GM21825 (cell line): ENCODE results near the gene SDCCAG8.

Experiments used
- ATAC-seq: cut with Tn5 transposase; IDR thresholded peaks from one replicate; pipeline ENCODE4 v1.9.1; 2021; ENCODE audit warnings: mild to moderate bottlenecking, moderate library complexity; ENCODE audit not compliant: unreplicated experiment

SDCCAG8 gene

GRCh38 chr1:243280571-243281129 lies 24.8 kb downstream of the SDCCAG8 start:
- no peak for ATAC-seq

DNA sequence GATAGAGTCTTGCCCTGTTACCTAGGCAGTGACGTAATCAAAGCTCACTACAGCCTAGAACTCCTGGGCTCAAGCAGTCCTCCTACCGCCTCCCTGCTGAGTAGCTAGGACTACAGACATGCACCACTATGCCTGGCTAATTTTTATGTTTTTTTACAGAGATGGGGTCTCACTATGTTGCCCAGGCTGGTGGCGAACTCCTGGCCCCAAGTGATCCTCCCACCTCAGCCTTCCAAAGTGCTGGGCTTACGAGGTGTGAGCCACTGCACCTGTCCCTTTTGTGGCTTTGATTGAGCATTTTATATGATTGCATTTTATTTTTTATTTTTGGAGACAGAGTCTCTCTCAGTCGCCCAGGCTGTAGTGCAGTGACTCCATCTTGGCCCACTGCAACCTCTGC lies 25.8 kb downstream of the SDCCAG8 start:
- no peak for ATAC-seq

DNA sequence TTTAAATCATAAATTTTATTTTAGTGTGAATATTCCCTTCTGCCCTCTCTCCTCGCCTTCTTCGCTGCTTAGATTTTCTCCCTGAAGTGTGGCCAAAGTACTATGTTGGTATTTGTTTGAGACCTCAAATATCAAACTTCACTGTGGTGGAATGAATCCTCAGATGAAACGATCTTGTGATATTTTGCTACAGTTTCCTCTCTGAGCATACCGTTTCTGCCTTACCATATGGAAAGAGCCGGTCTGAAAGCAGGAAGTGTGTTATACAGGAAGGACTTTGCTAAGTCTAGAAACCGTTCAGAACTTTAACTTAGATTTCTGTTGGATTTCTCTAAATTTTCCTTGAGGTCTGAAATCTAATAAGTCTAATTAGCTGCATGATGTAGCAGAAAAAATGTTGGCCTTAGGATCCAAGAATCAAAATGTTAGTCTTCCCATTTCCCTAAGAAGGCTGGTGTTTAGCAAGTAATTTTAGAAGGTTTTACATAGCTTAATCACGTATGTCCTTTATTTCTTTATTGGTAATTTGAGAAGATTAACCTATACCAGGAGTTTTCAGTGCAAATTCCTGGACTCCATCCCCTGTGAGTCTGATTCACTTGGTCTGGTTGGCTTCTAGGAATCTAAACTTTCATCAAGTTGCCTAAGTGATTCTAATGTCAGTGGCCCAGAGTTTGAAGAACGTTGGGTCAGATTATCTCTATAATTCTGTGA lies 30.7 kb downstream of the SDCCAG8 start:
- ATAC-seq, result no peak

DNA sequence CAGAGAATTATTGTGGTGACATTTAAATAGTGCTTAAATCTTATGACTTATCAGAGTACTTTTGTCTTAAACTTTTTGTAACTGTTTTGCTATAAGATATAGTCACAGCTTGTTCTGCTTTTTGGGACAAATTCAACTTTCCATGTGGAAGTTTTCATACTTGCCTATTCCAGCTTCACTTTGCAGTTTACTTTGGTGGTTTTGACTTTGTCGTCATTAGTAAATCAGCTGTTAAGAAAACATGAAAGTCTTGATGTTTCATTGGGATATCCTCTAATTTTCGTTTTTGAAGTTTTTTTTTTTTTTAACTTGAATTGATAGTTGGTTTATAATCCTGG lies 31.3 kb downstream of the SDCCAG8 start:
- no peak for ATAC-seq

GRCh38 chr1:243287652-243288051 lies 31.8 kb downstream of the SDCCAG8 start:
- peak; percentile 96 for ATAC-seq

DNA sequence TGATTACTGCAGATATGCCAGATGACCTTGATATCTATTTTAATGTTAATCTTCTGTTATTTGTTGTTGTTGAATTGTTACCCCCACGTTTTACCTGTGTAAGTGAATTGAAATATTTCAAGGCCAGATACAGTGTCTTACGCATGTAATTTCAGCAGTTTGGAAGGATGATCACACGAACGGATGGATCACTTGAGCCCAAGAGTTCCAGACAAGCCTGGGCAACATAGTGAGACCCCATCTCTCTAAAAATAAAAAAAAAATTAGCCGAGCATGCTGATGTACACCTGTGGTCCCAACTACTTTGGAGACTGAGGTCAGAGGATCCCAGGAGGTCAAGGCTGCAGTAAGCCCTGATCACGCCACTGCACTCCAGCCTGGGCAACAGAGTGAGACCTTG lies 32.2 kb downstream of the SDCCAG8 start:
- no peak for ATAC-seq

GRCh38 chr1:243291292-243291691 lies 35.5 kb downstream of the SDCCAG8 start:
- no peak for ATAC-seq

- ATAC-seq, result no peak
These were observed 36.3 kb downstream of the SDCCAG8 start for GRCh38 chr1:243292117-243292516.

DNA sequence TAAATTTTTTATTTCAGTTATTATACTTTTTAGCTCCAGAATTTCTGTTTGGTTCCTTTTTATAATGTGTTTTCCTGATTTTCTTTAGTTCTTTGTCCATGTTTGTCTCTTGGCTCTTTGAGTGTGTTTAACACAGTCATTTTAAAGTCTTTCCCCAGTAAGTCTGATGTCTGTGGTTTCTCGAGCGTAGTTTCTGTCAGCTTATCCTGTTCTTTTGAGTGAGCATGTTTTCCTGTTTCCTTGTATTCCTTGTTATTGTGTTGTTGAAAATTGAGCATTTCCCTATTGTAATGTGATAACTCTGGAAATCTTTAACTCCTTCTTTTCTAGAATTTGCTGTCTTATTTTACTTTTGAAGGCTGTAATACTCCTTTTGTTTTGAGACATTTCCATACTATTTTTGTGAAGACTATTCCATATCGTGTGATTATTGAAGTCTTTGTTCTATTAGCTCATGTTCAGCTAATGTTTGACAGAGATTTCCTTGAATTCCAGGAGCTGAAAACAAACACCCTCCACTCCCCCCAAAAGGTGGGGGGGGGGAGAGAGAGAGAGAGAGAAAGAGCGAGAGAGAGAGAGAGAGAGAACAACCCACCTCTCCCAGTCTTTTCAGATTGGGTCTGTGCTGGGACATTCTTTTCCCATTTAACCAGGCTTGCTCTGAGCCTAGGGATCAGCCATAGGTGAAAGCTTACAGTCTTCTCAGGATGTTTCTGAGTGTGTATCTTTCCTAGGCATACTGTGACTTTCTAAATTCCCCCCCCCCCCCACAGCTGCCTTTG lies 38.3 kb downstream of the SDCCAG8 start:
- ATAC-seq, result no peak

GRCh38 chr1:243294723-243295121 lies 38.9 kb downstream of the SDCCAG8 start:
- no peak for ATAC-seq

DNA sequence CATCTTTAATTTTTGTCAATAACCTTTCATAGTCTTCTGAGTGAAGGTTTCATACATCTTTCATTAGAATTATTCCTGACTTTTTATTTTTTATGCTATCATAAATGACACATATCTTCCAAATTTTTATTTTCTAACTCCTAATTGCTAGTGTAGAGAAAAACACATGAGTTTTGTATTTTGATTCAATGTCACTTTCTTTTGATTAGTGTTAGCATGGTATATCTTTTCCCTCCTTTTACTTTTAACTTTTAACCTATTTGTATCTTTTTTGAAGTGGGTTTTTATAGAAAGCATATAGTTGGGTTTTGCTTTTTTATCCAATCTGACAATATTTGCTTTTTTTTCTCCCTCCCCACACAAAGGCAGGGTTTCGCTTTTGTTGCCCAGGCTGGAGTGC lies 43.2 kb downstream of the SDCCAG8 start:
- no peak for ATAC-seq

DNA sequence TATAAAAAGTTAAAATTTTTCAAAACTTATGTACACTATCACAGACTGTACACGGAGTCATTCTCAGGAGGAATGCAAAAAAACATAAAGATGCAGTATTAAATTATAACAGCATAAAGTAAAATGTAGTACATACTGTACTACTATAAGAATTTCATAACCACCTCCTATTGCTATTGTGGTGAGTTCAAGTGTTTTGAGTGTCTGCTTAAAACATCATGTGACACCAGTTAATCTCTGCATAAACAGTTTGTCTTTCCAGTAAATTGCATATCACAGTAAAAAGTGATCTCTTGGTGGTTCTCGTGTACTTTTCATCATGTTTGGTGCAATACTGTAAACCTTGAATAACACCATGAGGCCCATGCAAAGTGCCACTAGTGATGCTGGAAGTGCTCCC lies 45.2 kb downstream of the SDCCAG8 start:
- no peak for ATAC-seq

GRCh38 chr1:243311809-243312208 lies 56.0 kb downstream of the SDCCAG8 start:
- no peak for ATAC-seq

DNA sequence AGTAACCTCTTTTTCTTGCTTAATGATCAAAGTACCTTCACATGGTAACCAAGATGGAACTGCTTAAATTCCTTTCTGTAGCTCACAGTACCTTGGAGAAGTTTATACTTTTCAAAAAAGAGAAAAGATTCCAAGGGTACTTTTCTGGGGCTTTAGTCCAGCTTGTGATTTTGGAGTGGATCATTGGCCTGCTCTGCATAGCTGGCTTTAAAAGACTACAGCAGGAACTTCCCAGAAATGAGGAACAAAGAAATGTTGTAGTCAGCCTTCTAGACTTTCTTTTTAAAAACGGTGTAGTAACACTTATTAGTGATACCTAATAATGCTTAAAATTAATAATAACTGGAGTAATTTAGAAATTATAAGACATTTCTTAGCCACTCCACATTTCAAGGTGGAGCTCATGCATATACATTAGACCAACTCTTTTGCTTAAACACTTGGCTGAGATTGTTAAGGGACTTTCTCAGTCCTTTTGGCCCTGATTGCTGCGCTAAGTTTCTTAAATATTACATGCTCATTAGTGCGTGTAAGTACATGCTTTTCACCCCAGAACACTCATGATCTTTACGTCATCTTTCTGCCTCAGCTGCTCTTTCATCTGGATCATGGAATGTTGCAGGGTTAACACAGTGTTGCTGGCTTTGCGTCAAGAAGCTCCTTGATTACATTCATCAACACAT lies 57.3 kb downstream of the SDCCAG8 start:
- ATAC-seq, result peak; percentile 35

- ATAC-seq, result peak; percentile 77
These were observed 58.0 kb downstream of the SDCCAG8 start for GRCh38 chr1:243313635-243314536.

GRCh38 chr1:243315455-243315854 lies 59.6 kb downstream of the SDCCAG8 start:
- no peak for ATAC-seq

GRCh38 chr1:243315893-243316292 lies 60.1 kb downstream of the SDCCAG8 start:
- no peak for ATAC-seq

DNA sequence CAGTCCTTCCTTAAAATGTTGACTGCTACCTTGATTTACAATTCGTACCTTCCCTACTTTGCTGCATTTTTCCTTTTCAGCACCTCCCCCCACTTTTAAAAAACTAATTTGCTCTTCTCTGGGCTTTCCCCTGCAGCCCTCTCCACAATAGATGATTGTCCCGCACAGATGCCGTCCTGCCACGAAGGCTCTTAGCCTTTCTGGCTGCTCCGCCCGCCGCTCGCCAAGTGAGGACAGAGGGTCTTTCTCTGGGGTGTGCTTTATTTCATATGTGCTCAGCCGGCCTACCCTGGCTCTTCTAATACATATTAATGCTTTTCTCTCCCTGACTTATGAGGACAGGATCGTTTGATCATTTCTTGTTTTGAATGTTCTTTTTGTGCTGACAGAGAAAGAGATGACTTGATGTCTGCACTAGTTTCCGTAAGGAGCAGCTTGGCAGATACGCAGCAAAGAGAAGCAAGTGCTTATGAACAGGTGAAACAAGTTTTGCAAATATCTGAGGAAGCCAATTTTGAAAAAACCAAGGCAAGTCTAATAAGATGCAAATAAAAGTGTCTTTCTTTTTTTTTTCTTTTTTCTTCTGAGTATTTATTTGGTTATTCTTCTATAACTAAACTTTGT lies 60.6 kb downstream of the SDCCAG8 start:
- no peak for ATAC-seq

- no peak for ATAC-seq
These were observed 64.4 kb downstream of the SDCCAG8 start for GRCh38 chr1:243320224-243320623.

- no peak for ATAC-seq
These were observed 66.5 kb downstream of the SDCCAG8 start for GRCh38 chr1:243322326-243322725.
